AG04449 (cell line): ENCODE data around the gene PATL2.
A peak's percentile ranks its signal among the peaks of the same experiment; 100 is the strongest.
"Not testable (repeated sequence)": the region's sequence is repeated elsewhere in the genome, so short reads cannot be mapped to it uniquely, and the experiment has no call there.

Experiments
- CTCF ChIA-PET: fragments of 350-600 bp; formaldehyde crosslinking; extraction: SDS; loops from one replicate; lab custom pipeline; 2021; ENCODE audit warnings: antibody characterized with exemption; lab: Yijun Ruan, JAX
- POLR2A ChIA-PET: fragments of 400-600, 350-600 bp; formaldehyde crosslinking; extraction: SDS; loops from one replicate; lab custom pipeline; 2020; ENCODE audit warnings: antibody characterized with exemption, inconsistent platforms; lab: Yijun Ruan, JAX
- DNase-seq: peaks from one replicate; pipeline ENCODE4 v3.0.0-alpha.2; 2010; ENCODE audit warnings: low read depth, low spot score
- H3K4me3 ChIP-seq: 2 replicates; pipeline ENCODE4 v1.5.1; 2011; ENCODE audit warnings: low read depth, mild to moderate bottlenecking, control low read depth, low read length
- TF ChIP-seq, protein P1 (sequence below): IDR thresholded peaks from one replicate; pipeline ENCODE4 v1.5.1; 2011; ENCODE audit warnings: mild to moderate bottlenecking, moderate library complexity, low read length, control low read depth, inconsistent platforms; ENCODE audit not compliant: insufficient read depth; ENCODE audit errors: missing control alignments

Gene PATL2

DNA sequence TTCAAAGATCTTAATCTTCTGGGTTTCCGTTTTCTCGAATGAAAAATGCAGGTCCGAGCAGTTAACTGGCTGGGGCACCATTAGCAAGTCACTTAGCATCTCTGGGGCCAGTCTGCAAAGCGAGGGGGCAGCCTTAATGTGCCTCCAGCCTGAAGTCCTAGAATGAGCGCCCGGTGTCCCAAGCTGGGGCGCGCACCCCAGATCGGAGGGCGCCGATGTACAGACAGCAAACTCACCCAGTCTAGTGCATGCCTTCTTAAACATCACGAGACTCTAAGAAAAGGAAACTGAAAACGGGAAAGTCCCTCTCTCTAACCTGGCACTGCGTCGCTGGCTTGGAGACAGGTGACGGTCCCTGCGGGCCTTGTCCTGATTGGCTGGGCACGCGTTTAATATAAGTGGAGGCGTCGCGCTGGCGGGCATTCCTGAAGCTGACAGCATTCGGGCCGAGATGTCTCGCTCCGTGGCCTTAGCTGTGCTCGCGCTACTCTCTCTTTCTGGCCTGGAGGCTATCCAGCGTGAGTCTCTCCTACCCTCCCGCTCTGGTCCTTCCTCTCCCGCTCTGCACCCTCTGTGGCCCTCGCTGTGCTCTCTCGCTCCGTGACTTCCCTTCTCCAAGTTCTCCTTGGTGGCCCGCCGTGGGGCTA is at the start of gene PATL2, which contains the start of gene B2M:
Gene PATL2 (minus strand): TSS at position 228 of the 647 bp plus-strand sequence. CDS start 34,833 bp downstream, outside the sequence.
Gene B2M (plus strand): TSS at position 422 of the 647 bp plus-strand sequence. CDS start 30 bp downstream, at position 452.
- ChIA-PET CTCF (interaction anchor here (0.6 to 6.8 kb wide), 9 partner anchors 12 to 132 kb away, joined by 3 to 85 read pairs (median 4); partner anchors contain the start of genes SPG11 and TRIM69), POLR2A (interaction anchor here (1.0 to 4.4 kb wide), 10 partner anchors 10 to 52 kb away, joined by 3 to 73 read pairs (median 4); partner anchors contain the start of gene SPG11)
- DNase-seq = peak; percentile 83
- peak within 1 kb of the TSS; percentile 99 for H3K4me3 ChIP-seq
- TF ChIP-seq, protein P1, sequence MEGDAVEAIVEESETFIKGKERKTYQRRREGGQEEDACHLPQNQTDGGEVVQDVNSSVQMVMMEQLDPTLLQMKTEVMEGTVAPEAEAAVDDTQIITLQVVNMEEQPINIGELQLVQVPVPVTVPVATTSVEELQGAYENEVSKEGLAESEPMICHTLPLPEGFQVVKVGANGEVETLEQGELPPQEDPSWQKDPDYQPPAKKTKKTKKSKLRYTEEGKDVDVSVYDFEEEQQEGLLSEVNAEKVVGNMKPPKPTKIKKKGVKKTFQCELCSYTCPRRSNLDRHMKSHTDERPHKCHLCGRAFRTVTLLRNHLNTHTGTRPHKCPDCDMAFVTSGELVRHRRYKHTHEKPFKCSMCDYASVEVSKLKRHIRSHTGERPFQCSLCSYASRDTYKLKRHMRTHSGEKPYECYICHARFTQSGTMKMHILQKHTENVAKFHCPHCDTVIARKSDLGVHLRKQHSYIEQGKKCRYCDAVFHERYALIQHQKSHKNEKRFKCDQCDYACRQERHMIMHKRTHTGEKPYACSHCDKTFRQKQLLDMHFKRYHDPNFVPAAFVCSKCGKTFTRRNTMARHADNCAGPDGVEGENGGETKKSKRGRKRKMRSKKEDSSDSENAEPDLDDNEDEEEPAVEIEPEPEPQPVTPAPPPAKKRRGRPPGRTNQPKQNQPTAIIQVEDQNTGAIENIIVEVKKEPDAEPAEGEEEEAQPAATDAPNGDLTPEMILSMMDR = no peak

DNA sequence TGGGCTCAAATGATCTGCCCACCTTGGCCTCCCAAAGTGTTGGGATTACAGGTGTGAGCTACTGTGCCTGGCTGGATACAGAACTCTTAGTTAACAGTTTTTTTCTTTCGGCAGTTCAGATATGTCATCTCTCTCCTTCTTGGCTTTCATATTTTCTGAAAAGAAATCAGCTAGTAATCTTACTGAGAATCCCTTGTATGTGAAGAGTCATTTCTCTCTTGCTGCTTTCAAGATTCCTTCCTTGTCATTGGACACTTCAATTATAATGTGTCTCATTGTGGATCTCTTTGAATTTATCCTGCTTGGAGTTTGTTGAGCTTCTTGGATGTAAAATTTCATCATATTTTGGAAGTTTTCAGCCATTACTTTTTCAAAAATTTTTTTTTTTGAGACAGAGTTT is 42.2 kb upstream of the PATL2 start:
- DNase-seq = no peak
- ChIA-PET POLR2A (no interaction called here), CTCF (interaction anchor here (0.6 to 1.4 kb wide), 2 partner anchors 15 to 741 kb away, joined by 3 to 4 read pairs; no protein-coding TSS in a partner anchor)
- H3K4me3 ChIP-seq = no peak overlapping the region
- TF ChIP-seq, protein P1 = no peak

DNA sequence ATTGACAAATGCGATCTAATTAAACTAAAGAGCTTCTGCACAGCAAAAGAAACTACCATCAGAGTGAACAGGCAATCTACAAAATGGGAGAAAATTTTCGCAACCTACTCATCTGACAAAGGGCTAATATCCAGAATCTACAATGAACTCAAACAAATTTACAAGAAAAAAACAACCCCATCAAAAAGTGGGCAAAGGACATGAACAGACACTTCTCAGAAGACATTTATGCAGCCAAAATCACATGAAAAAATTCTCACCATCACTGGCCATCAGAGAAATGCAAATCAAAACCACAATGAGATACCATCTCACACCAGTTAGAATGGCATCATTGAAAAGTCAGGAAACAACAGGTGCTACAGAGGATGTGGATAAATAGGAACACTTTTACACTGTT is 32.3 kb upstream of the PATL2 start:
- DNase-seq, POLR2A ChIA-PET, H3K4me3 ChIP-seq, CTCF ChIA-PET: not testable (repeated sequence)

DNA sequence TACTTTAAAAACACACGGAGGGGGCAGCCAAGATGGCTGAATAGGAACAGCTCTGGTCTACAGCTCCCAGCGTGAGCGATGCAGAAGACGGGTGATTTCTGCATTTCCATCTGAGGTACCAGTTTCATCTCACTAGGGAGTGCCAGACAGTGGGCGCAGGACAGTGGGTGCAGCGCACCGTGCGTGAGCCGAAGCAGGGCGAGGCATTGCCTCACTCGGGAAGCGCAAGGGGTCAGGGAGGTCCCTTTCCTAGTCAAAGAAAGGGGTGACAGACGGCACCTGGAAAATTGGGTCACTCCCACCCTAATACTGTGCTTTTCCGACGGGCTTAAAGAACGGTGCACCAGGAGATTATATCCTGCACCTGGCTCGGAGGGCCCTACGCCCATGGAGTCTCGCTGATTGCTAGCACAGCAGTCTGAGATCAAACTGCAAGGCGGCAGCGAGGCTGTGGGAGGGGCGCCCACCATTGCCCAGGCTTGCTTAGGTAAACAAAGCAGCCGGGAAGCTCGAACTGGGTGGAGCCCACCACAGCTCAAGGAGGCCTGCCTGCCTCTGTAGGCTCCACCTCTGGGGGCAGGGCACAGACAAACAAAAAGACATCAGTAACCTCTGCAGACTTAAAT is 28.2 kb upstream of the PATL2 start:
- H3K4me3 ChIP-seq, DNase-seq, POLR2A ChIA-PET: not testable (repeated sequence)
- CTCF ChIA-PET = interaction anchor here (0.8 to 6.9 kb wide), 29 partner anchors 9 to 164 kb away, joined by 3 to 153 read pairs (median 5); partner anchors contain the start of genes B2M, PATL2 and SPG11

DNA sequence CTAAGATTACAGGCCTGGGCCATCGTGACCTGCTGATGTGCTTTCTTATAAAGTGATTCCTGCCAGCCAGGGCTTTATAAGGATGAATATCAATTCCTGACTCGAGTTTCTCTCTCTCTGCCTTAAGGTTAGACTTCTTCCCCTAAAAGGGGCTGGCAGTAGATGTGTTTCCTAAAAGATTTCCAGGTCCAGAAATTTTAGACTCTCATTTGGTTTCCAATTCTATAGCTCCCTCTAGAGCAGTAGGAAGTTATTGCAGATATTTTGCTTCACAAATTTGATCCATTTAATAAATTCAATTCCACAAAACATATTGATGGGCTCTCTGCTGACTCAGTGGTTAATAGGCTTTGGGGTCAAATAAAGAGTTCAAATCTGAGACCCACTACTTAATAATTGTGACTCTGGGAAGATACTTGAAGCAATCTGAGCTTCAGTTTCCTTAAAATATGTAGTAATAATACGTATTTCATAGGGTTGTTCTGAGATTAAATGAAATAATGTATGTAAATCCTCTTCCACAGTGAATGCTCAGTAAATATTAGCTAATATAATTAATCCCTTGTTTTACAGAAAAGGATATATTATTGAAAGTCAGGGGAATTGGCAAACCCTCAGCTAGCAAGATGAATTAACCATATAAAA is 27.3 kb upstream of the PATL2 start:
- H3K4me3 ChIP-seq = no peak overlapping the region
- TF ChIP-seq, protein P1 = peak; percentile 25
- DNase-seq = no peak
- ChIA-PET CTCF (interaction anchor here (0.7 to 6.9 kb wide), 36 partner anchors 9 to 163 kb away, joined by 3 to 153 read pairs (median 4); partner anchors contain the start of genes B2M, PATL2 and SPG11), POLR2A (interaction anchor here (1.0 to 1.3 kb wide), 2 partner anchors 10 to 27 kb away, joined by 5 read pairs; partner anchors contain the start of genes B2M and PATL2)

DNA sequence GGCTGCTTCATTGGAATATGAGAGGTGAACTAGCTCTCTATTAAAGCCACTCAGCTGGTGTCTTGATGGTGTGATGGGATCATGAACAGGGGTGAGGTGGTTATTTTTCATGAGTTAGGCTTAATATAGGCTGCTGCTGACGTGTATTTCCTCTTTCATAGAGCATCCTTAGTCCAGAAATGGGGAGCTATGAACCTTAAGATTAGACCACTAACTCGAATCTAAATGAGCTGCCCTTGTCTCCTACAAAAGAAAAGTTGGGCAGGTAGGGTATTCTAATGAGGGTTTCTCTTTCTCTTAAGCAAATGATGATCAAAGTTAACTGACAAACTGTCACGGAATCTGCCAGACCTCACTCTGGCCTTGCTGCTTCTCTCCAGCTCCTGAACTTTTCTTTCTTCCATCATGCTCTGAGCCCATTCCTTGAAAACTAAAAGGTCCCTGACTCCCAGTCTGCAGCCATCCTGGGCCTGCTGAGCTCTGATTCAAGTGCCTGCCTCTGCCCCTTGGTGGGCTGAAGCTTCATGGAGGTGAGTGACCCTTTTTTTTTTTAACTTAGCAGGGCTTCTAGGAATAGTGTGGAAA is 25.1 kb upstream of the PATL2 start, which contains the start of gene TRIM69:
Gene TRIM69 (plus strand): TSS at position 348 of the 585 bp plus-strand sequence. CDS start 177 bp downstream, at position 525.
- POLR2A ChIA-PET = no interaction called here
- CTCF ChIA-PET = interaction anchor here (0.8 to 6.9 kb wide), 17 partner anchors 8 to 165 kb away, joined by 3 to 153 read pairs (median 5); partner anchors contain the start of genes B2M, PATL2 and SPG11

More for the DNA sequence above, 25.1 kb upstream of the PATL2 start, which contains the start of gene TRIM69:
- no peak for DNase-seq
- TF ChIP-seq, protein P1 = no peak
- H3K4me3 ChIP-seq = no peak within 1 kb of the TSS
